Posterior cingulate gyrus (tissue), 11 donors: ENCODE measurements around the gene TNRC6C.

ENCODE experiments used
- DNase-seq, 10 donors: peaks; one replicate each; pipeline versions ENCODE4 v3.0.0 to v3.0.0-alpha.2; 2020 to 2021; ENCODE audit warnings: mixed read lengths in 3 of 10
- intact Hi-C: fragments of 100-400 bp; cut with DNase I; formaldehyde crosslinking; loops from one replicate; pipeline ENCODE4 v1.15.1; 2023

TNRC6C gene

GRCh38 chr17:78069695-78070094 lies 111.2 kb downstream of the TNRC6C start:
- intact Hi-C loops = loop anchor here (5.0 kb wide), 1 partner anchor 52 kb away; no protein-coding TSS in a partner anchor
- DNase-seq = no peak

- intact Hi-C loops = loop anchor here (5.0 kb wide), 1 partner anchor 56 kb away; no protein-coding TSS in a partner anchor
Measured at GRCh38 chr17:78072961-78073360, 114.5 kb downstream of the TNRC6C start.

DNA sequence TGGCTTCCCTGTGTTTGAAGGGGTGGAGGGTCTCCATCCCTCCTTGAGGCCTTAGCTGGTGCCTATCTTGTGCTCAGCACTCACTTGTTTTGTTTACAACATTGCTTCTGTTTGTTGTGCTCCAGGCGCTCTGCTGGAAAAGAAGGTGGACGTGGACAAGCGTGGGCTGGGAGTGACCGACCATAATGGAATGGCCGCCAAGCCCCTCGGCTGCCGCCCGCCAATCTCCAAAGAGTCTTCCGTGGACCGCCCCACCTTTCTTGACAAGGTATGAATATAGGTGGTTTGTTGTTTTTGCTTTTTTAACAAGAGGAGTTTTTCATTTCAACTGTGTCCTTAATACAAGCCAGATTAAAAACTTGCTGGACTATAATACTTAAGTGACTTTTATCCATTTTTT lies 116.5 kb downstream of the TNRC6C start:
- no peak for DNase-seq
- intact Hi-C loops = loop anchor here (5.0 kb wide), 1 partner anchor 33 kb away; no protein-coding TSS in a partner anchor

More at GRCh38 chr17:78072961-78073360, 114.5 kb downstream of the TNRC6C start:
- no peak for DNase-seq

DNA sequence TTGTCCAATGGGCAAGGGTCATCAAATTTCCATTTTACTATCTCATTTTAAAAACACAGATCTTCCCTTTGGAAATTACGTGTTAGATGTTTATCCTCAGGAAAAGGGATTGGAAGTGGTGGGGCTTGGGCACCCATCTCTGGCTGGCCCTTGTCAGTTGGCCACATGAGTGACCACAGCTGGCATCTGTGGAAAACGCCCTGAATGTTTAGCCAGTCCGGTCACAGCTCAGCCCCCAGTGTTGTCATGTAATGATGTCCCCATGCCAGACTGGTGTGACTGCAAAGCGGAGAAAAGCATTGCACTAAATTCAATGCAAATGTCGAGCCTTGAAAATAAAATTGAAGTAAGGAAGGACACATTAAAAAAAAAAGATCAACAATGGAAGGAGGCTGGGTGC lies 117.0 kb downstream of the TNRC6C start:
- intact Hi-C loops = loop anchor here (5.0 kb wide), 1 partner anchor 33 kb away; no protein-coding TSS in a partner anchor
- DNase-seq = peak in 8 of 10 donors; percentile 39 to 95 (median 66)

- no peak for DNase-seq
- intact Hi-C loops = loop anchor here (5.0 kb wide), 1 partner anchor 37 kb away; no protein-coding TSS in a partner anchor
Measured at GRCh38 chr17:78079253-78079652, 120.8 kb downstream of the TNRC6C start.

DNA sequence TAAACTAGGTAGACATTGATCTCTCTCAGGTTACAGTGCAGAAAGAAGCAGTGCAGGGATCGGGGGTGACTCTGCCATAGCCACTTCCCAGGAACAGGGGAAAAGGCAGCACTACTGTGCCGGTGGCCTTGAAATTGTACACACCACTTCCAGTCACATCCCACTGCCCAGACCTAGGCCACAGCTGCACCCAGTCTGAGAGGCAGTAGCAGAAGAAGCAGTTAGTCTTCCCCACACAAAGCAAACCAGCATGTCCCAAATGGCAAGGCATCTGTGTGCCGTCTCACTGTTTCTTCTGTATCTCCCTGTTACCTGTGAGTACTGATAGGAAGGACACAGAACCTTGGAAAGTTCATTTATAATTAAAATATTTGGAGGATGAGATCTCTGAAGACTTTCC lies 123.0 kb downstream of the TNRC6C start:
- intact Hi-C loops = loop anchor here (10.0 kb wide), 1 partner anchor 173 kb away; no protein-coding TSS in a partner anchor
- no peak for DNase-seq

DNA sequence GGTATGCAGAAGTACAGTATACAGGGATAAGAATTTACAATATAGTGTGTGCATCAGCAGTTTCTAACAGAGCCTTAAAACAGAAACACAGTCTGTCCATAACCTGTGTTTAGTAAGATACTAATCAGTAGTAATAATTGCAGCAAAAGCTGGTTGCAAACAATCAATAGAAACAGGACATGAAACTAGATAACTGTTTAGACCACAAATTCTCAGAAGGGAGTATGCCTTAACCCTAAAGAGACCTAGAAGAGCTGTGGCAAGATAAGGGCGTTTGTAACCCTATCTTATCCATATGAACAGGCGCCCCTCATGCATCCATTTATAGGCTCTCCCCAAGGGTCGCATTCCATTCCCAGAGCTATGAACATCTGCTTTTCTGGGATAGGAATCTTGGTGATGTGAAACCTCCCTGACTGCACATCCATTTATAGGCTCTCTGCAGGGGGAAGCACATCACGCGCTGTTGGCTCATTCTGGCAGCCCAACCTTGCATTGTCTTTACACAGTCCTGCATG lies 123.9 kb downstream of the TNRC6C start:
- intact Hi-C loops = loop anchor here (10.0 kb wide), 1 partner anchor 172 kb away; no protein-coding TSS in a partner anchor
- peak in 8 of 10 donors; percentile 34 to 90 (median 58) for DNase-seq

DNA sequence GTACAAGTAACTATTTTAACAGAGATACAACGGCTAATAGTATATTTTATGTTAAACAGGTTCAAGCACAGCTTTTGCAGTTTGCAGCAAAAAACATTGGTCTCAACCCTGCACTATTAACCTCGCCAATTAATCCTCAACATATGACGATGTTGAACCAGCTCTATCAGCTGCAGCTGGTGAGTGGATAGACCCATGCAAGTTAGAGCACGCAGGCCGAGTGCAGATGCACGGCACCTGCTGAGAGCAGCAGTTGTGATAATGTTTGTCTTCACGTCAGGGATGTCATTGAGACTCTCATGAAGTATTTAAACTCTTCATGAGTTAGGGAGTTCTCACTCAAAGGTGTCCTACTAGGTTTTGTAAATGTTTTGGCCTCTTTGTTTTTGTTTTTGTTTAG lies 124.5 kb downstream of the TNRC6C start:
- peak in 1 of 10 donors; percentile 89 for DNase-seq
- intact Hi-C loops = loop anchor here (10.0 kb wide), 1 partner anchor 172 kb away; no protein-coding TSS in a partner anchor

- peak in 2 of 10 donors; percentile 86 to 87 for DNase-seq
- intact Hi-C loops = loop anchor here (10.0 kb wide), 1 partner anchor 168 kb away; no protein-coding TSS in a partner anchor
Measured at GRCh38 chr17:78086740-78087139, 128.2 kb downstream of the TNRC6C start.

DNA sequence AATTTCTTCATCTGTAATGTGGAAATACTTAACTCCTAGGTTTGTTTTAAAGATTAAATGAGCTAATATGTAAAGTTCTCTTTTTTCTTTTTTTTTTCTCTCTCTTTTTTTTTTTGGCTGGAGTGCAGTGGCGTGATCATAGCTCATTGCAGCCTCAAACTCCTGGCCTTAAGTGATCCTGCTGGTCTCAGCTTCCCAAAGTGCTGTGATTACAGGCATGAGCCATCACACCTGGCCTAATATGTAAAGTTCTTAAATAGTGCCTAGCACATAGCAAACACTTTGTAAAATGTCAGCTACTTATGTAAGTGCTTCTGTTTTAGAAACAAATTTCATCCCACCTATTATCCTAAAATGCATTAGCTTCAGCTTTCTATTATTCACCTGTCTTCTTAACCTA lies 130.0 kb downstream of the TNRC6C start:
- DNase-seq = no peak

GRCh38 chr17:78089576-78090281 lies 131.2 kb downstream of the TNRC6C start:
- no peak for DNase-seq
- intact Hi-C loops = loop anchor here (10.0 kb wide), 1 partner anchor 165 kb away; no protein-coding TSS in a partner anchor

More for the DNA sequence above, 130.0 kb downstream of the TNRC6C start:
- intact Hi-C loops = loop anchor here (10.0 kb wide), 1 partner anchor 166 kb away; no protein-coding TSS in a partner anchor

DNA sequence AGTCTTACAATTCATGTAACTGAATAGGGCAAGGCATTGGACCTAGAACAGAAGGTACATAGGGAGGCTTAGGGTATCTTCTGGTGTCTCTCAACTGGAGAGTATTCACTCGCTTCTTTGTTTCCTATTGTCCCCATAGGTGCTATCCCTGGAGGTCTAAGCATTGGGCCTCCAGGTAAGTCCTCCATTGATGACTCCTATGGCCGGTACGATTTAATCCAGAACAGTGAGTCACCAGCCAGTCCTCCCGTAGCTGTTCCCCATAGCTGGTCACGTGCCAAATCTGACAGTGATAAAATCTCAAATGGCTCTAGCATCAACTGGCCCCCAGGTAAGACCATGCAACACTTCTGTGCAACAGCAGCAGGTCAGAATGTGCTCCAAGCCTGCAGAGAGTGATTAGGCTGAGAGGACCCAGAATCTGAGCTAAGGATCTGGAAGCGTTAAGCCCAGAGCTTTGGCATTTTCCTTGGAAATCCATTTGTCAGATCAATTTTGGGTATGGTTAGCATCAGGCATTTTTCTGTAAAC lies 134.4 kb downstream of the TNRC6C start:
- DNase-seq = no peak
- intact Hi-C loops = no loop called here

DNA sequence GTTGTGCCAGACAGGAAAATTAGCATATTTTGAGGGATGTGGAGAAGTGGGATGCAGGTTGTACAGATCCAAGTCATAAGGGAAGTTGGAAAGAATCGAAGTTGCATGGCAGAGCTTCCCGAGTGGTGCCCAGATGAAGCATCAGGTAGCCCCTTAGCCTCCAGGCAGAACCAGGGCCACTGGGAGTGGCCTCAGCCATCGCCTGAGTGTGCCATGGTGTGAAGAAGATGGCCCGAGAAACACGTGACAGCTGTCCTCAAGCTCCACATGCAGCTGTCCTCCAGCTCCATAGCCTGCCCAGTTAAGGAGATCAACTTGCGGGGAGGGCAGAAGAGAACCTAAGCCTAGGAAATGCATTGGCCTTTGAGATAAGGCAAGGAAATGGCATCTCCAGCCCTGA lies 136.5 kb downstream of the TNRC6C start:
- intact Hi-C loops = no loop called here
- DNase-seq = no peak

DNA sequence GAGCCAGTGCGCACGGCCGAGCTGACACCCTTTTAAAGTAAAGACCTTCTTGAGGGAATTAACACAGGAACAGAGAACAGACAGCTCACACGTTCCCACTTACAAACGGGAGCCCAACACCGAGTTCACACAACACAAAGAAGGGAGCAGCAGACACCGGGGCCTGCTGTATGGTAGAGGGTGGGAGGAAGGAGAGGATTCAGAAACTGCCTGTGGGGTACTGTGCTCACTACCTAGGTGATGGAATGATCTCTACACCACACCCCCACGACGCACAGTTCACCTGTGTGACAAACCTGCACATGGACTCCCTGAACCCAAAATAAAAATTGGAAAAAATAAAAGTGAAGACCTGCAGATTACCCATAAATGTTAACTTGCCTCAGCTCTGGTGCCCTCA lies 137.6 kb downstream of the TNRC6C start:
- DNase-seq = no peak
- intact Hi-C loops = no loop called here

GRCh38 chr17:78101112-78101511 lies 142.6 kb downstream of the TNRC6C start:
- DNase-seq = no peak
- intact Hi-C loops = no loop called here

- intact Hi-C loops = no loop called here
- DNase-seq = no peak
Measured at GRCh38 chr17:78101542-78101941, 143.0 kb downstream of the TNRC6C start.

DNA sequence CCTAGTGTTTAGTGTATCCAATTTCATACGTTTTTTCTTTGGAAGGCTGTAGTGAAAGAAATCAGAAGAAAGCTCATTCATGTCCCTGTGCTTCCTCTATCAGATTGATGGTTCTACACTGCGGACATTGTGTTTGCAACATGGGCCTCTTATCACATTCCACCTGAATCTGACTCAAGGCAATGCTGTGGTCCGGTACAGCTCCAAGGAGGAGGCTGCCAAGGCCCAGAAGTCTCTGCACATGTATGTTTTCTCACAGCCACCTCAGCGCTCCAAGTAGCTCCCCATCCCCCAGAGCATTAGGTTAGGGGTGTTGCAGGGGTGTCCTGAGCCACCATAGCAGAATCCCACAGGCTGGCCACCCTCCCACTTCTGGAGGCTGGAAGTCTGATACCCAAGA lies 144.8 kb downstream of the TNRC6C start:
- DNase-seq = no peak

GRCh38 chr17:78104540-78104941 lies 146.0 kb downstream of the TNRC6C start:
- no peak for DNase-seq
- intact Hi-C loops = no loop called here

More for the DNA sequence above, 144.8 kb downstream of the TNRC6C start:
- intact Hi-C loops = no loop called here

GRCh38 chr17:78105101-78105500 lies 146.6 kb downstream of the TNRC6C start:
- intact Hi-C loops = no loop called here
- DNase-seq = no peak

GRCh38 chr17:78105551-78105950 lies 147.0 kb downstream of the TNRC6C start:
- no peak for DNase-seq
- intact Hi-C loops = no loop called here

- no peak for DNase-seq
- intact Hi-C loops = no loop called here
Measured at GRCh38 chr17:78106211-78106610, 147.7 kb downstream of the TNRC6C start.
